Neural crest cell (in vitro differentiated cells): Measurements from ENCODE around the gene SRA1. TPM values are rescaled to one million over a fixed set of nuclear protein-coding genes. Genes with fewer than 3 reads are reported as not detected.
"Not testable (repeated sequence)": the region's sequence is repeated elsewhere in the genome, so short reads cannot be mapped to it uniquely, and the experiment has no call there.

Experiments used
- DNase-seq: peaks from one replicate; pipeline ENCODE4 v3.0.0; 2021; ENCODE audit warnings: low read depth, mixed read lengths, low spot score
- H3K27ac Mint-ChIP-seq: one replicate; pipeline ENCODE4 v1.8.0; 2021; ENCODE audit warnings: mild to moderate bottlenecking, mixed read lengths; ENCODE audit not compliant: unreplicated experiment
- H3K27me3 Mint-ChIP-seq: 2 replicates; pipeline ENCODE4 v1.8.0; 2021; ENCODE audit warnings: low read depth, mild to moderate bottlenecking, mixed read lengths
- H3K36me3 Mint-ChIP-seq: 2 replicates; pipeline ENCODE4 v1.8.0; 2021; ENCODE audit warnings: low read depth, mild to moderate bottlenecking, mixed read lengths
- H3K4me1 Mint-ChIP-seq: 2 replicates; pipeline ENCODE4 v1.8.0; 2021; ENCODE audit warnings: mixed read lengths
- H3K4me3 Mint-ChIP-seq: one replicate; pipeline ENCODE4 v1.8.0; 2021; ENCODE audit warnings: mild to moderate bottlenecking, mixed read lengths
- H3K9me3 Mint-ChIP-seq: 2 replicates; pipeline ENCODE4 v1.8.0; 2021; ENCODE audit warnings: mixed read lengths
- CTCF ChIP-seq: fragments of 200-600 bp; sonication (generic); conservative IDR thresholded peaks from 2 replicates; pipeline ENCODE4 v1.5.0; 2021; ENCODE audit warnings: antibody characterized with exemption, mild to moderate bottlenecking
- long read RNA-seq: library from polyadenylated mRNA; unstranded; transcript quantifications from one replicate; pipeline ENCODE4 v2.0.0, GENCODE V29; 2020
- total RNA-seq: library from RNA; stranded (reverse); gene quantifications from 2 replicates; pipeline ENCODE4 v1.2.1, GENCODE V29; 2021

Gene SRA1
- 34.7 and 36.3 TPM in 2 replicates for total RNA-seq
- long read RNA-seq, transcript SRA1-205 (4 exons, 1,466 nt): minor isoform, 5 of 39 reads
- long read RNA-seq, transcript SRA1-201 (5 exons, 2,107 nt): major isoform, 28 of 39 reads
- long read RNA-seq, partial matches to known transcripts: 0 of 39 reads
- long read RNA-seq, other reads (novel, unspliced or antisense): 4 of 39 reads

- Mint-ChIP-seq H3K4me3 (peak within 1 kb of the TSS; percentile 97), H3K27me3 (no peaks in the 10 kb centered on the region), H3K36me3 (peaks cover 4% of the 10 kb centered on the region), H3K27ac (peak within 1 kb of the TSS; percentile 97), H3K9me3 (no peaks in the 10 kb centered on the region), H3K4me1 (peaks cover 31% of the 10 kb centered on the region)
- no peak for TF ChIP-seq CTCF
- peak; percentile 85 for DNase-seq
Observed at GRCh38 chr5:140557136-140557805, at the start of gene SRA1. Gene SRA1 (minus strand): TSS chr5:140557473. CDS start chr5:140557452, 21 bp downstream.

- no peak for DNase-seq
- H3K27me3 Mint-ChIP-seq: peaks cover 3% of the 10 kb centered on the region
- peaks cover 4% of the 10 kb centered on the region for H3K36me3 Mint-ChIP-seq
- H3K4me3 Mint-ChIP-seq: no peak overlapping the region
- H3K4me1 Mint-ChIP-seq: peaks cover 7% of the 10 kb centered on the region
- H3K27ac Mint-ChIP-seq: no peak overlapping the region
- no peak for TF ChIP-seq CTCF
- peaks cover 2% of the 10 kb centered on the region for H3K9me3 Mint-ChIP-seq
Observed at GRCh38 chr5:140607031-140607430, 49.8 kb upstream of the SRA1 start.

GRCh38 chr5:140605879-140606278, 48.6 kb upstream of the SRA1 start:
- Mint-ChIP-seq H3K36me3 (no peaks in the 10 kb centered on the region), H3K4me3 (no peak overlapping the region), H3K4me1 (no peaks in the 10 kb centered on the region), H3K27me3 (peaks cover 3% of the 10 kb centered on the region), H3K9me3 (peaks cover 2% of the 10 kb centered on the region), H3K27ac (no peak overlapping the region)
- DNase-seq: no peak
- no peak for TF ChIP-seq CTCF

- Mint-ChIP-seq H3K27me3 (peaks cover 4% of the 10 kb centered on the region), H3K4me1 (no peaks in the 10 kb centered on the region), H3K36me3 (no peaks in the 10 kb centered on the region), H3K9me3 (peaks cover 2% of the 10 kb centered on the region), H3K4me3 (no peak overlapping the region), H3K27ac (no peak overlapping the region)
- no peak for TF ChIP-seq CTCF
- no peak for DNase-seq
Observed at GRCh38 chr5:140603734-140604133, 46.5 kb upstream of the SRA1 start.

- DNase-seq, H3K9me3 Mint-ChIP-seq, H3K27me3 Mint-ChIP-seq, H3K36me3 Mint-ChIP-seq, H3K27ac Mint-ChIP-seq, H3K4me3 Mint-ChIP-seq, H3K4me1 Mint-ChIP-seq: not testable (repeated sequence)
Observed at GRCh38 chr5:140603446-140603698, 46.1 kb upstream of the SRA1 start.

- no peak for DNase-seq
- Mint-ChIP-seq H3K4me3 (no peak overlapping the region), H3K27ac (no peak overlapping the region), H3K4me1 (no peaks in the 10 kb centered on the region), H3K36me3 (no peaks in the 10 kb centered on the region), H3K27me3 (peaks cover 7% of the 10 kb centered on the region), H3K9me3 (peaks cover 1% of the 10 kb centered on the region)
- no peak for TF ChIP-seq CTCF
Observed at GRCh38 chr5:140602147-140602546, 44.9 kb upstream of the SRA1 start.
